Cardiac muscle cell (in vitro differentiated cells and primary cell): ENCODE data around the gene CRIM1. TPM values are rescaled to one million over a fixed set of nuclear protein-coding genes. Genes with fewer than 3 reads are reported as not detected.

Experiments used
- DNase-seq, 2 donors: peaks; one replicate each; pipeline versions ENCODE4 v3.0.0 to v3.0.0-alpha.2; 2010 to 2017; ENCODE audit warnings: low read depth in 1 of 2, low spot score in 1 of 2
- H3K27ac ChIP-seq: fragments of 200-600 bp; sonication (generic); 2 replicates; pipeline ENCODE4 v1.5.1; 2016
- H3K27me3 ChIP-seq: fragments of 200-600 bp; sonication (generic); 2 replicates; pipeline ENCODE4 v1.6.0; 2016; ENCODE audit warnings: control low read depth
- H3K36me3 ChIP-seq: fragments of 200-600 bp; sonication (generic); 2 replicates; pipeline ENCODE4 v1.5.1; 2016; ENCODE audit warnings: control low read depth
- H3K4me1 ChIP-seq: fragments of 200-600 bp; sonication (generic); 2 replicates; pipeline ENCODE4 v1.8.1; 2017; ENCODE audit warnings: low read depth, mild to moderate bottlenecking, mixed run types
- H3K4me3 ChIP-seq: fragments of 200-600 bp; sonication (generic); 2 replicates; pipeline ENCODE4 v1.5.1; 2016; ENCODE audit warnings: mild to moderate bottlenecking
- H3K9me3 ChIP-seq: fragments of 200-600 bp; sonication (generic); 2 replicates; pipeline ENCODE4 v1.5.1; 2017; ENCODE audit warnings: low read depth, mild to moderate bottlenecking, control low read depth
- polyA plus RNA-seq: library from polyadenylated mRNA; unstranded; fragments of >200 nt; fragmentation: Nextera tagmentation; extraction: Ambion mirVana; gene quantifications from 2 replicates; pipeline ENCODE4 v1.2.1, GENCODE V29; 2016
- total RNA-seq: library from RNA; depleted of rRNA; stranded (reverse); fragments of >200 nt; gene quantifications from 2 replicates; pipeline ENCODE4 v1.2.3, GENCODE V29; 2016
- TF ChIP-seq, protein P1 (sequence below): IDR thresholded peaks from 2 replicates; pipeline ENCODE4 v1.5.1; 2012; ENCODE audit warnings: low read depth, mild to moderate bottlenecking, low read length

Gene CRIM1
- total and polyA plus RNA-seq, 2 experiments from 2014 or later: 2.4 to 5.4 TPM

DNA sequence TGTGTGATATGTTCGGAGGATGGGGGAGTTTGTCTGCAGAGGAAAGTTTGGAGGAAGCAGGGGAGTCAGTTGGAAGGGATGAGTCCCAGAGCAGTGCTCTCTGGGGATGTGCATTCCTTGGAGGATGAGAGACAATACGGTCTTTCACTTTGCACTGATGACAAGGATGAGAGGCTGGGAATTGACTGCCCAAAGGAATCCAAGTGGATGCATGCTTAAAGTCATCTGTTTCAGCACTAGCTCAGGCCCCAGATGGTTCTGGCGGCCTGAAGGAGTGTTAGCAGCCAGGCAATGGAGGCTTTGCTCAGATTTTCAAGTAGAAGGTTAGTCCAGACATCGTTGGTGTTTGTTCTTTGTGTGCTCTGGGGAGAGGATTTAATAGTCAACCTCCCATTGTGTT is 100.2 kb downstream of the CRIM1 start:
- H3K27ac ChIP-seq: no peak overlapping the region
- H3K9me3 ChIP-seq: no peaks in the 10 kb centered on the region
- no peak overlapping the region for H3K4me3 ChIP-seq
- no peaks in the 10 kb centered on the region for H3K36me3 ChIP-seq
- H3K4me1 ChIP-seq: no peaks in the 10 kb centered on the region
- H3K27me3 ChIP-seq: peaks cover 53% of the 10 kb centered on the region
- TF ChIP-seq, protein P1, sequence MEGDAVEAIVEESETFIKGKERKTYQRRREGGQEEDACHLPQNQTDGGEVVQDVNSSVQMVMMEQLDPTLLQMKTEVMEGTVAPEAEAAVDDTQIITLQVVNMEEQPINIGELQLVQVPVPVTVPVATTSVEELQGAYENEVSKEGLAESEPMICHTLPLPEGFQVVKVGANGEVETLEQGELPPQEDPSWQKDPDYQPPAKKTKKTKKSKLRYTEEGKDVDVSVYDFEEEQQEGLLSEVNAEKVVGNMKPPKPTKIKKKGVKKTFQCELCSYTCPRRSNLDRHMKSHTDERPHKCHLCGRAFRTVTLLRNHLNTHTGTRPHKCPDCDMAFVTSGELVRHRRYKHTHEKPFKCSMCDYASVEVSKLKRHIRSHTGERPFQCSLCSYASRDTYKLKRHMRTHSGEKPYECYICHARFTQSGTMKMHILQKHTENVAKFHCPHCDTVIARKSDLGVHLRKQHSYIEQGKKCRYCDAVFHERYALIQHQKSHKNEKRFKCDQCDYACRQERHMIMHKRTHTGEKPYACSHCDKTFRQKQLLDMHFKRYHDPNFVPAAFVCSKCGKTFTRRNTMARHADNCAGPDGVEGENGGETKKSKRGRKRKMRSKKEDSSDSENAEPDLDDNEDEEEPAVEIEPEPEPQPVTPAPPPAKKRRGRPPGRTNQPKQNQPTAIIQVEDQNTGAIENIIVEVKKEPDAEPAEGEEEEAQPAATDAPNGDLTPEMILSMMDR: no peak
- peak in 1 of 2 donors; percentile 36 for DNase-seq

DNA sequence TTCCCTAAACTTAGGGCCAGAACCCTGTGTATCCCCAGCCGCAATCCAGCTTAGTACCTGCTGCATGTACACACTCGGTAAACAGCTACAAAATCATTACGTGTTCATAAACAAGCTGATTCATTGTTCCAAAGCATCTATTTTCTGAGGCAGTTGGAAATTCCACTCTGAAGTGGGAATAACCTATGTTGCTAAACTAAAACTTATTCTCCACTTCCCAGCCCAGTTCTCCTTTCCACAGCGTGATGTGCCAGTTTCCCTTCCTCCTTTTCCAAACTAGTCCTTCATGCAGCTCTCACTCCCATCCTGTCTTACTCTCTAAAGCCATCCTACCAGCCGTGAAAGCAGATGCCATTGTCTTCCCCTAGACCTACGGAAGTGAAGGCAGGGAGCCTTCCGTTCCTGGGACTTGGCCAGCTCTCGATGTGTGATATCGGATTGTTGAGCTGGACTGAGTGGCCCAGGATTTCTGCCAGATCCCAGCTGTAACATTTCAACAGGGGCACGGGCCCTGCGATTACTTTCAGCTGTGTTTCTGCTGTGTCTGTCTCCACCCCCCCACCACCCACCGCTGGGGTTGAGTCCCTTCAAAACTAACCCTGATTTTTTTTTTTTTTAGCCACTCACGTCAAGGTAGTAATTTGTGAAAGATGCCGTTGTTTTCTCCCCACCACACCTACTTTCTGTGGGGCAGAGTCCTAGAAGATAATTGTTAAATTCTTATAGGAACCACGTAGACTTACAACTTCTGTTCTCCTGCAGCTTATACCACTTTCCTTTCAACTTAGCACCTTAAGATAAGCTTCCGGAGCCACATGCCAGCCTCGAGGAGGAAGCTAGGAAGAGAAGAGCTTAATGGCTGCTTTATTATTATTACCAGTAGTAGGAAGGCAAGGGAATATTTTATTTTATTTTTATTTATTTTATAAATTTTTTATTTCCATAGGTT is 100.9 kb downstream of the CRIM1 start:
- Histone ChIP-seq H3K9me3 (no peaks in the 10 kb centered on the region), H3K27ac (no peak overlapping the region), H3K4me1 (no peaks in the 10 kb centered on the region), H3K4me3 (no peak overlapping the region), H3K27me3 (peaks cover 60% of the 10 kb centered on the region), H3K36me3 (no peaks in the 10 kb centered on the region)
- TF ChIP-seq, protein P1: no peak
- peak; percentile 23 to 91 for DNase-seq

DNA sequence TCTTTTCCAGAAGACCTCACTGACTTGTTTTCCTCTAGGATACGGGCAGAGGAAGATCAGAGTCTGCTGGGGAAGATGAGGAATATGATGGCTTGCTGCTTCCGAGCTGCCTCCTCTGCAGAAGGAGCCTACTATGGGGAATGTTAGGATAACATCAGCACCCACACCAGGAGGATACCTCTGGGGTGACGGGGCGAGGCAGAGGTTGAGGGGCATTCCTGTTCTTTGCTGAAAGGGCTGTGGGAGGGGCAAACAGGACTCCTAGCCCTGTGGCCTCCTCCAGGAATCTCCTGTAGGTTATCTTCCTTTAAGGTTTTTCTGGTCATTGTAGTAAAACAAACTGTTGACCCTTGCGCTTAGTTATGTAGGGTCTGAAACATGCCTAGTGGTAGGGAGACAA is 102.5 kb downstream of the CRIM1 start:
- no peak for DNase-seq

DNA sequence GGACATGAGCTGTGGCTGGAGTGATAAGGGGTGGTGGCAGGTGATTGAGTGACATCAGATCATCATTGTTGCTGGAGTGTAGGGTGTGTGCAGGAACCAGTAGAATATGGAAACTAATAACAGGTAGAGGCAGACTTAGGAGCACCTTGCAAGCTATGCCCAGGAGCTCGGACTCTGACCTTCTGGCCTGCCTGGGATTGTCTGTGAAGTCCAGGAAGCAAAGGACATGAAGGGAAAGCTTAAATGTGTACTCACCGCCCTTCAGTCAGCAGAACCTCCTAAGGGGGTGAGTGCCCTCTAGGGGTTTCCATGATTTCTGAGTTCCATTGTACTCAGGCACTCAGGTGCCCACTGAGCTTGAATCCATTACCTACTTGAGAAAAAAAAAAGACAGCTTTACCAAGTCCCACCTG is 104.2 kb downstream of the CRIM1 start:
- Histone ChIP-seq H3K9me3 (no peaks in the 10 kb centered on the region), H3K4me1 (no peaks in the 10 kb centered on the region), H3K27ac (no peak overlapping the region), H3K4me3 (no peak overlapping the region), H3K27me3 (peaks cover 67% of the 10 kb centered on the region), H3K36me3 (no peaks in the 10 kb centered on the region)
- peak; percentile 64 to 78 for DNase-seq
- TF ChIP-seq, protein P1: peak; percentile 53

More for the DNA sequence above, 102.5 kb downstream of the CRIM1 start:
- Histone ChIP-seq H3K4me3 (no peak overlapping the region), H3K9me3 (no peaks in the 10 kb centered on the region), H3K4me1 (no peaks in the 10 kb centered on the region), H3K36me3 (no peaks in the 10 kb centered on the region), H3K27ac (no peak overlapping the region), H3K27me3 (peaks cover 67% of the 10 kb centered on the region)
- TF ChIP-seq, protein P1: no peak

DNA sequence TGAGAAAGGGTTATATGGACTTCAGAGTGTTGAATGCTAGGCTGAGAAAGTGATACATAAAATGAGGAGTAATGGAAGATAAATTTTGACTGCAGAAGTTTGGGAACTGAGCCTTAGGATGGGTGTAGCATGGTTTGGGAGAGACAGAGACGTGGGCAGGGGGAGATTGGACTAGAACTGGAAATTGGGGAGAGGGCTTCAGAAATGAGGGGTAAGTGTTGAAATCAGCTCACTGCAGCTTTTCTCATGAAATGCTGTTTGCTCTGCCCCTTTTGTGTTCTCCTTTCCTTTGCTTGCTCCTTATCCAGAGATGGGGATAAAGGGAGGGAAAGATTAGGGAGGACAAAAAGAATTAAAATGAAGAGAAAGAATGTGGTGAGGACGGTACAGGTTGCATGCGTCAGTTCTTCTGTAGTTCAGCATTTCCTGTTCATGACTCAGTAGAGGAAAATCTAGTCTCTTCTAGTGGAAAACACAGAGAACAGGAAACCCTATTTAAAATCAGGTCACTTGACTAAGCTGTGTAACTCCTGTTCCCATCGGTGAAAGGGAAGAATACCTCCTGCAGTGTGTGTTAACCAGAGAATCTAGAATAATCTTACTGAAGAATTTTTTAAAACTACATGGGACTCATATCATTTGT is 105.6 kb downstream of the CRIM1 start:
- Histone ChIP-seq H3K27me3 (peaks cover 72% of the 10 kb centered on the region), H3K4me1 (no peaks in the 10 kb centered on the region), H3K4me3 (no peak overlapping the region), H3K9me3 (no peaks in the 10 kb centered on the region), H3K36me3 (no peaks in the 10 kb centered on the region), H3K27ac (no peak overlapping the region)
- TF ChIP-seq, protein P1: no peak
- peak in 1 of 2 donors; percentile 93 for DNase-seq
